Stimulated activated naive B cell treated with anti-CD40 and anti-IgM and Interleukin-4, amounts not matched to agents 10 μg/mL and 1 μg/mL and 100 μg/mL, for 72 hours (primary cell): Measurements from ENCODE around the gene BBS9.

Experiments used
- ATAC-seq, 2 donors: fragments of 150-1000 bp; cut with Tn5 transposase; replicated peaks; 2 replicates each; pipeline ENCODE4 v1.10.0; 2021; ENCODE audit warnings: moderate library complexity in 1 of 2
- DNase-seq: peaks from one replicate; pipeline ENCODE4 v3.0.0; 2021
- H3K27ac Mint-ChIP-seq: one replicate; pipeline ENCODE4 v1.8.0; 2022; ENCODE audit warnings: mild to moderate bottlenecking, mixed read lengths
- H3K27me3 Mint-ChIP-seq, 2 donors: one replicate each; pipeline ENCODE4 v1.8.0; 2022; ENCODE audit warnings: mixed read lengths in 2 of 2
- H3K36me3 Mint-ChIP-seq, 2 donors: one replicate each; pipeline ENCODE4 v1.8.0; 2022; ENCODE audit warnings: mixed read lengths in 2 of 2, mild to moderate bottlenecking in 1 of 2
- H3K4me1 Mint-ChIP-seq, 2 donors: one replicate each; pipeline ENCODE4 v1.8.0; 2022; ENCODE audit warnings: mixed read lengths in 2 of 2, mild to moderate bottlenecking in 1 of 2
- H3K4me3 Mint-ChIP-seq, 2 donors: one replicate each; pipeline ENCODE4 v1.8.0; 2022; ENCODE audit warnings: mild to moderate bottlenecking in 2 of 2, mixed read lengths in 2 of 2, moderate library complexity in 1 of 2
- H3K9me3 Mint-ChIP-seq, 2 donors: one replicate each; pipeline ENCODE4 v1.8.0; 2022; ENCODE audit warnings: mixed read lengths in 2 of 2, mild to moderate bottlenecking in 1 of 2

Gene BBS9

GRCh38 chr7:33351709-33352108 lies 222.3 kb downstream of the BBS9 start:
- no peak for DNase-seq

DNA sequence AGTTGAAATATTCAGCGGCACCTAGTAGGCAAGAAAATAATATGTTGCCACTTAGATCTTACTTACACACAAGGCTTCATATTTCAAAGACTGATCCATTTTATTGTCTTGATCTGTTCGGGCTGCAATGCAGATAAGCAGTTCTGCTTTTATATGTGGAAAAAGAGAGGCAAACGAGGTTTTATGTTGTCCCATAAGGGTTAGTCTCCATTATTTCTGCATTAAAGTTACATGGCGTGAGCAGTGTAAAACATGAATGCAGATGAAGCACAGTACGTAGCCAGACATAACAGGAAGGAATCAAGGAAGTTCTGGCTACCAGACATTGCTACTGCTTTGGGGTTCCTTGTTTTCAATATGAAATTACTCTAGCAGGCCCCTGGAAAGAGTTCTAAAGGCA lies 224.8 kb downstream of the BBS9 start:
- no peaks in the 10 kb centered on the region for H3K9me3 Mint-ChIP-seq
- ATAC-seq (no peak), DNase-seq (no peak)
- no peaks in the 10 kb centered on the region for H3K27me3 Mint-ChIP-seq
- no peak overlapping the region for H3K27ac Mint-ChIP-seq
- peaks cover 7 to 17% of the 10 kb centered on the region in 2 donors for H3K36me3 Mint-ChIP-seq
- H3K4me1 Mint-ChIP-seq = no peaks in the 10 kb centered on the region
- no peak overlapping the region for H3K4me3 Mint-ChIP-seq

More at GRCh38 chr7:33351709-33352108, 222.3 kb downstream of the BBS9 start:
- H3K27ac Mint-ChIP-seq = no peak overlapping the region
- H3K4me1 Mint-ChIP-seq = no peaks in the 10 kb centered on the region
- H3K27me3 Mint-ChIP-seq = no peaks in the 10 kb centered on the region
- ATAC-seq = no peak
- no peaks in the 10 kb centered on the region for H3K9me3 Mint-ChIP-seq
- H3K36me3 Mint-ChIP-seq = peaks cover 7 to 21% of the 10 kb centered on the region in 2 donors
- no peak overlapping the region for H3K4me3 Mint-ChIP-seq

DNA sequence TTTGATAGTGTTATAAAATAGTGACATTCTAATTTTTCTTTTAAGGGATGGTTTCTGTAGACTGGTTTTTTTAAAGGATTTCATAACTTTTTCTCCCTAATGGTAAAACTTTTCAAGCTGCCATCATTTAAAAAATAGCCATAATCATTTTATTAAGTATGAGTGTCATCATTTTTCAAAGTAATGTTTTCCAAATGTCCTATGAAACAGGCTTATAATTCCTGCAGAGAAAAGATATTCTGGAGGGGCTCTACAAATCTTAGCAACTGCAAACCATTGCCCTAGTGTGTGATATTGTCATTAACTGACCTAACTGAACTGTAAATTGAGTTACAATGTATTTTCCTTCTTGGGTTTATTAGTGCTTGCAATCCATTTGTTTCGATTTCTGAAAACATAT lies 226.0 kb downstream of the BBS9 start:
- Mint-ChIP-seq H3K36me3 (peaks cover 6 to 13% of the 10 kb centered on the region in 2 donors), H3K4me1 (no peaks in the 10 kb centered on the region), H3K9me3 (no peaks in the 10 kb centered on the region), H3K27ac (no peak overlapping the region), H3K27me3 (no peaks in the 10 kb centered on the region), H3K4me3 (no peak overlapping the region)
- ATAC-seq (no peak), DNase-seq (no peak)

GRCh38 chr7:33356336-33356735 lies 227.0 kb downstream of the BBS9 start:
- Mint-ChIP-seq H3K9me3 (no peaks in the 10 kb centered on the region), H3K36me3 (peaks cover 2 to 9% of the 10 kb centered on the region in 2 donors), H3K4me1 (no peaks in the 10 kb centered on the region), H3K27ac (no peak overlapping the region), H3K27me3 (no peaks in the 10 kb centered on the region), H3K4me3 (no peak overlapping the region)
- no peak for ATAC-seq
- DNase-seq = no peak

DNA sequence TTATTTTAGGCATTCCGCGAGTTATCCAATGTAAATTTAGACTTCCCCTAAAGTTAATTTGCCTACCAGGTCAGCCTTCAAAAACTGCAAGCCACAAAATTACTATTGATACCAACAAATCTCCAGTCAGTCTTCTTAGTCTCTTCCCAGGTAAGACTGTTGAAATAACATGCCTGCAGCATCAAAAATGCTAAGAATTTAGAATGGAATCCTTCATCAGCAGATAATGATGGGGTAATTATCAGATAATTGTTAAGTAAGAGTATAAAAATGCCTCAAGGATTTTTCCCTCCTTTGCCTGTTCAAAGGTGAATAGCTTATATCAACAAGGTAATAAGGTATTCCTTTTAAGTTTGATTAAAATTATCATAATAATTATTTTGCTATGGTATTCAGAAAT lies 228.5 kb downstream of the BBS9 start:
- DNase-seq (no peak), ATAC-seq (no peak)
- Mint-ChIP-seq H3K27me3 (no peaks in the 10 kb centered on the region), H3K9me3 (no peaks in the 10 kb centered on the region), H3K36me3 (peaks cover 0 to under 1% of the 10 kb centered on the region in 2 donors), H3K27ac (no peak overlapping the region), H3K4me3 (no peak overlapping the region), H3K4me1 (peaks cover 0 to 6% of the 10 kb centered on the region in 2 donors)

- Mint-ChIP-seq H3K4me3 (no peak overlapping the region), H3K27me3 (no peaks in the 10 kb centered on the region), H3K4me1 (peaks cover 3 to 8% of the 10 kb centered on the region in 2 donors), H3K9me3 (peaks cover 0 to 2% of the 10 kb centered on the region in 2 donors), H3K27ac (no peak overlapping the region), H3K36me3 (peaks cover 16 to 25% of the 10 kb centered on the region in 2 donors)
- ATAC-seq (peak; percentile 87 to 94), DNase-seq (no peak)
Measured at GRCh38 chr7:33369888-33370287, 240.5 kb downstream of the BBS9 start.

DNA sequence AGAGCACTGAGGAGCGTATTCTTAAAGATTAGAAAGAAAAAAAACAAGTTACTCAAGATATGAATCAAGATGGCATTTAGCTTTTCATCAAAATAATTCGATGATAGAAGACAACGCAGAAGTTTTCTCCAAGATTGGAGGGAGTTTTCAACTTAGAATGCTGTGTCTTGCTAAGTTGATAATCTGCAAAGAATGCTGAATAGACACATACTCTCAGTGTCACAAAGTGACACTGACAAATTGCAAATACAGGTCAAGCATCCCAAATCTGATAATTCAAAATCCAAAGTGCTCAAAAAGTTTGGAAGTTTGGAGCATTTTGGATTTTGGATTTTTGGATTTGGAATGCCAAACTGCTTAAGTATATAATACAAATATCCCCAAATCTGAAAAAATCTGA lies 243.8 kb downstream of the BBS9 start:
- H3K36me3 Mint-ChIP-seq = peaks cover 15 to 25% of the 10 kb centered on the region in 2 donors
- H3K4me1 Mint-ChIP-seq = peaks cover 3 to 8% of the 10 kb centered on the region in 2 donors
- no peaks in the 10 kb centered on the region for H3K27me3 Mint-ChIP-seq
- no peak for ATAC-seq
- no peak overlapping the region for H3K27ac Mint-ChIP-seq
- no peak for DNase-seq
- H3K9me3 Mint-ChIP-seq = peaks cover 0 to 4% of the 10 kb centered on the region in 2 donors
- H3K4me3 Mint-ChIP-seq = no peak overlapping the region

DNA sequence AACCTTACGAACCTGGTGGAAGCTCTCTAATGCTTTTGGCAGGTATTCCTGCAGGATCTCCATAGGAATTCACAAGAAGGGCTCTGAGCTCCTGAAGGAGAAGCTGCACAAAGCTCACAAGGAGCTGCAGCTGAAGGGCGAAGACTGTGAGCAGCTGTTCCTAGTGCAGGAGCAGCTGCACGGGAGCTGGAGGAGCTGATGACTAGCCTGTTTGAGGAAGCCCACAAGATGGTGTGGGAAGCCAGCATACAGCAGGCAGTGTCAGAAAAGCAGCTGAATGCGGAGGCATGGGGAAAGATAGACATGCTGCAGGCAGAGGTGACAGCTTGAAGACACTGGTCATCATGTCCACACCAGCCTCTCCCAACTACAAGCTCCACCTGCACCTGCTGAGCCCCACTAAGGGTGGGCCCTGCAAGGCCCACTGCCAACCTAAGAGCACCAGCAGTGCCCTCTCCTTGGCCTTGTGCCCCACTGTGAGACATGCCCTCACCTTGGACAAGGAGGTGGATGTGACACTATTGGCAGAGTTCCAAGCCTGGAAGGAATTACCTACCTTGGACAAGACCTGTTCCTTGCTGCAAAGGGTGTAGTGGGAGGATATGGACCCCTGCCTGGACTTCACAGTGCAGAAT lies 250.6 kb downstream of the BBS9 start:
- Mint-ChIP-seq H3K4me1 (no peaks in the 10 kb centered on the region), H3K9me3 (peaks cover 0 to 4% of the 10 kb centered on the region in 2 donors), H3K4me3 (no peak overlapping the region), H3K36me3 (peaks cover 7 to 19% of the 10 kb centered on the region in 2 donors), H3K27ac (no peak overlapping the region), H3K27me3 (no peaks in the 10 kb centered on the region)
- no peak for DNase-seq
- ATAC-seq = no peak

- ATAC-seq (no peak), DNase-seq (no peak)
- Mint-ChIP-seq H3K9me3 (no peaks in the 10 kb centered on the region), H3K27ac (no peak overlapping the region), H3K27me3 (no peaks in the 10 kb centered on the region), H3K4me3 (no peak overlapping the region), H3K4me1 (no peaks in the 10 kb centered on the region), H3K36me3 (peaks cover 7 to 12% of the 10 kb centered on the region in 2 donors)
Measured at GRCh38 chr7:33388332-33388731, 259.0 kb downstream of the BBS9 start.

- H3K36me3 Mint-ChIP-seq = peaks cover 18 to 28% of the 10 kb centered on the region in 2 donors
- ATAC-seq (no peak), DNase-seq (no peak)
- no peaks in the 10 kb centered on the region for H3K27me3 Mint-ChIP-seq
- H3K4me3 Mint-ChIP-seq = no peak overlapping the region
- no peak overlapping the region for H3K27ac Mint-ChIP-seq
- H3K9me3 Mint-ChIP-seq = peaks cover 0 to 8% of the 10 kb centered on the region in 2 donors
- no peaks in the 10 kb centered on the region for H3K4me1 Mint-ChIP-seq
Measured at GRCh38 chr7:33392148-33392547, 262.8 kb downstream of the BBS9 start.

DNA sequence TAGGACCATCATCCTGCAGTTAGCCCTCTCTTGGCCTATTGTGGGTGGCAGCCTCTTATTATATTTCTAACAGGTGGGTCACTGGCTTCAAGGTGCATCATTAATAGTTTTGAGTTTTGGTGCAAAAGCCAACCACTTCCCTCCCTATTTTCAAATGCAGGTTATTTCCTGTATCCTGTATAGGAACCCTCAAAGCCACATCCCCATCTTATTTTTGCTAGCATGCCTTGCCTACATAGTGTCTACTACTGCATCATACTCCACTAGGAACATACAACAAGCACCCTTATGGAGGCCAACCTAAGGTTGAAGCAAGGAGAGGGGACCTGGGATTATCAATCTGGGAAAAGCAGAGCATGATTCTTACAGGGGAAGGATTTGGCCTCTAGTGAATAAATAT lies 264.4 kb downstream of the BBS9 start:
- Mint-ChIP-seq H3K4me1 (no peaks in the 10 kb centered on the region), H3K9me3 (peaks cover 0 to 10% of the 10 kb centered on the region in 2 donors), H3K27ac (no peak overlapping the region), H3K36me3 (peaks cover 19 to 32% of the 10 kb centered on the region in 2 donors), H3K27me3 (no peaks in the 10 kb centered on the region), H3K4me3 (no peak overlapping the region)
- no peak for ATAC-seq
- no peak for DNase-seq

DNA sequence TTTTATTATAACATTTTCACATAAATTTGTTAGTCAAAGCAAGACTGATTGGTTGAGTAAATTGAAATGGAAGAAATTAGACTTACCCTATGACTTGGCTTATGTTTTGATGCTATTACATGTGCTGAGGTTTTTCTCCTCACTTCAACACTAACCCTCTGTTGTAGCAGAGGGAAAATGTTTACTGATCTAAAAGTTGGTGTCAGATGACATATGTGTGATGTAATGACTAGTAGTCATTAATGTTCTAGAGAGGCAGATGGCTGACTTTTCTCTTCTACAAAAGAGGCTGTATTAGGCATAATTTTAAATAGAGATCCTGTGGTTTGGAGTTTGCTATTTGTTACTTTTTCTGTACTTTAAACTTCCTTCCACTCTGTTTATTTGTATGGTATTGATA lies 266.0 kb downstream of the BBS9 start:
- Mint-ChIP-seq H3K4me3 (no peak overlapping the region), H3K27me3 (no peaks in the 10 kb centered on the region), H3K9me3 (peaks cover 0 to 10% of the 10 kb centered on the region in 2 donors), H3K4me1 (no peaks in the 10 kb centered on the region), H3K36me3 (peaks cover 12 to 28% of the 10 kb centered on the region in 2 donors), H3K27ac (no peak overlapping the region)
- ATAC-seq (no peak), DNase-seq (no peak)

DNA sequence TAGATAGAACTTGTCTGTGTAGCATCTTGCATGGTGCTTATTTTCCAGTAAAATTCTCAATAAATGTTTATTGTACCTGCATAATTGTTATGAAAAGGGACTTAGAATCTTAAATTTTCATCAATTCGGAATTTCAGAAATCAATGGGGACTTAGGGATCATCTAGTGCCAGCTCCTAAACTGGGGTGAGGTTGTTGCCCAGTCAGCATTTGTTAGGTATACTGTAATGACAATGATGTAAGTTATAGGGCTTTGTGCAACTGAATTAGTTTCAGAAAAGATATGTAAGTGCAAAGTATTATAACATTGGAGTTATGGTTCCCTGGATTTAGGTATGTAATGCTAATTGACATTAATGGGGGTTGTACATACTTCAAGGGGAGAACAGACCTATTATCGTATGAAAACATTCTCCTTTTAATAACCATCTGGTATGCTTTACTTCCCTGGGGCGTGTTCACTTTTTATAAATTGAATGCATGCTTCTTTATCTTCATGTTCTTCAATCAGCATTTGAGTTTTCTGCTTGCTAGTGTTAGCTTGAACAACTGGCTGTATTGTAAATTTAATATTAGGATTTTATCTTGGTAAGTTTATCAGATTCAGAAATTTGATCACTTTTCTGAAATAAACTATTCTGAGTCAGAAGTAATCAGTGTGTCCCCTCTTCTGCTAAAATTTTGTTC lies 270.3 kb downstream of the BBS9 start:
- Mint-ChIP-seq H3K27me3 (no peaks in the 10 kb centered on the region), H3K4me3 (no peak overlapping the region), H3K36me3 (peaks cover 16 to 17% of the 10 kb centered on the region in 2 donors), H3K4me1 (no peaks in the 10 kb centered on the region), H3K27ac (no peak overlapping the region), H3K9me3 (peaks cover 0 to 12% of the 10 kb centered on the region in 2 donors)
- DNase-seq (no peak), ATAC-seq (no peak)

GRCh38 chr7:33400214-33400538 lies 270.8 kb downstream of the BBS9 start:
- Mint-ChIP-seq H3K36me3 (peaks cover 16 to 17% of the 10 kb centered on the region in 2 donors), H3K27ac (no peak overlapping the region), H3K27me3 (no peaks in the 10 kb centered on the region), H3K4me3 (no peak overlapping the region), H3K4me1 (no peaks in the 10 kb centered on the region), H3K9me3 (peaks cover 0 to 12% of the 10 kb centered on the region in 2 donors)
- ATAC-seq = no peak
- no peak for DNase-seq

- Mint-ChIP-seq H3K27me3 (no peaks in the 10 kb centered on the region), H3K27ac (no peak overlapping the region), H3K36me3 (peaks cover 20 to 28% of the 10 kb centered on the region in 2 donors), H3K9me3 (peaks cover 16 to 17% of the 10 kb centered on the region in 2 donors), H3K4me3 (no peak overlapping the region), H3K4me1 (no peaks in the 10 kb centered on the region)
- ATAC-seq (no peak), DNase-seq (no peak)
Measured at GRCh38 chr7:33410266-33410665, 280.9 kb downstream of the BBS9 start.
